ENCODE data around the gene CSRP2. TPM values are rescaled to one million over a fixed set of nuclear protein-coding genes. Genes with fewer than 3 reads are reported as not detected.

CSRP2 gene
- total and polyA plus RNA-seq, 2 of the 8 experiments (the other 6 are each of a cell fraction or from before 2014, with no cell fraction given): 149 to 227 TPM

DNA sequence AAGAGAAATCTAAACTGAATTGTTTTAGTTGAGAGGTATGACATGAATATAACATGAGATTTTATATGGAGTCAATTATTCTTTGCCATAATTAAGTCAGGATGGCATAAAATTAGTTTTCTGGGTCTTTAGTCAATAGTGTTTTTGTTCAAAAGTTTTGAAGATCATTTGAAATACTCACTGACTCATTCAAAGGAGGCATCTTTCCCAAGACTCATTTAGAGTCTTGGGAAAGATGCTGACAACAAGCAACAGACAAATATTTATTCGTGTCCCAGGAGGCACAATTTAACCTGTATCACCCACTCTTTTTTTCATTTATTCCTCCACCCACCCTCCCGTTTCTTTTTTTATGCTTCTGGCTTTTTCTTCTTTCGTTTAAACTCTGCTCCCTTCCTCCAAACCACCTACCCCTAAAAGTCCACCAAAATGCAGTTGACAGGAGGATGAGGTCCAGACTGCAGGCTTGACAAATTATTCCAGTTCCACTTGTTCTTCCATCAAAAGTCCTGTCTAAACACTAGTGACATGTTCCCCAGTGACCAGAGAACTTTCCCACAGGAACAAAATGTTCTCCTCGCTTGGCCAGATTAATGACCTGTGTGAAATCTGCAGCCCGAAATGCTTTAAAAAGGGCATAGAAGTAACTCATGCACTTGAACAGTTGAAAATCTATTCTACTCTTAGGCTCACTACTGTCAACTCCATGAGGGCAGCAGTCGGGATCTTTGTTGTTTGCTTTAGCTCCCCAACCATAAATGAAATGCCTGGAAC is 43.3 kb upstream of the CSRP2 start (continued):
- TF ChIP-seq HDAC6 (IDR thresholded peaks at IDR 0.05; ENCODE audit: low read depth, low read length) (no peak), SIRT6 (IDR thresholded peaks at IDR 0.05; ENCODE audit: low read length) (no peak), SP4 (IDR thresholded peaks at IDR 0.05; ENCODE audit: low read length) (no peak), SP2 (IDR thresholded peaks at IDR 0.05; ENCODE audit: low read length) (no peak), ASH2L (IDR thresholded peaks at IDR 0.05; ENCODE audit: low read length) (no peak)

All from H1 (cell line).